Muscle layer of duodenum (tissue), 2 donors: Measurements from ENCODE around the gene GAN.
A peak's percentile ranks its signal among the peaks of the same experiment; 100 is the strongest.

Experiments used
- H3K27ac ChIP-seq: one replicate; pipeline ENCODE4 v1.7.0; 2013; ENCODE audit warnings: mild to moderate bottlenecking, low read length
- H3K27me3 ChIP-seq: one replicate; pipeline ENCODE4 v1.7.0; 2013; ENCODE audit warnings: low read depth, mild to moderate bottlenecking, control low read depth, low read length
- H3K36me3 ChIP-seq, 2 donors: one replicate each; pipeline ENCODE4 v1.7.0; 2013; ENCODE audit warnings: low read length in 2 of 2, control low read depth in 1 of 2, mild to moderate bottlenecking in 1 of 2; ENCODE audit not compliant: insufficient read depth in 2 of 2, control insufficient read depth in 1 of 2
- H3K4me1 ChIP-seq, 2 donors: one replicate each; pipeline ENCODE4 v1.7.0; 2013; ENCODE audit warnings: low read length in 2 of 2, mild to moderate bottlenecking in 2 of 2, control low read depth in 1 of 2, moderate library complexity in 1 of 2; ENCODE audit not compliant: insufficient read depth in 2 of 2, control insufficient read depth in 1 of 2
- H3K4me3 ChIP-seq, 2 donors: one replicate each; pipeline ENCODE4 v1.7.0; 2013; ENCODE audit warnings: low read length in 2 of 2, low read depth in 1 of 2, mild to moderate bottlenecking in 1 of 2
- H3K9me3 ChIP-seq, 2 donors: one replicate each; pipeline ENCODE4 v1.7.0; 2013; ENCODE audit warnings: low read length in 2 of 2, control low read depth in 1 of 2, mild to moderate bottlenecking in 1 of 2; ENCODE audit not compliant: control insufficient read depth in 1 of 2
- donor health status: healthy.

The GAN gene

GRCh38 chr16:81385031-81385756 is 70.4 kb downstream of the GAN start:
- peaks cover 4 to 5% of the 10 kb centered on the region in 2 donors for H3K36me3 ChIP-seq
- no peaks in the 10 kb centered on the region for H3K9me3 ChIP-seq
- no peaks in the 10 kb centered on the region for H3K27me3 ChIP-seq
- peak overlapping the region; percentile 74 for H3K27ac ChIP-seq
- H3K4me1 ChIP-seq, result peaks cover 0 to 15% of the 10 kb centered on the region in 2 donors
- no peak overlapping the region for H3K4me3 ChIP-seq

- H3K36me3 ChIP-seq, result peaks cover 5 to 7% of the 10 kb centered on the region in 2 donors
- peaks cover 0 to 15% of the 10 kb centered on the region in 2 donors for H3K4me1 ChIP-seq
- H3K27ac ChIP-seq, result no peak overlapping the region
- H3K4me3 ChIP-seq, result no peak overlapping the region
- H3K9me3 ChIP-seq, result no peaks in the 10 kb centered on the region
- H3K27me3 ChIP-seq, result no peaks in the 10 kb centered on the region
Observed at GRCh38 chr16:81388357-81388756, 73.6 kb downstream of the GAN start.

- peaks cover 5 to 7% of the 10 kb centered on the region in 2 donors for H3K36me3 ChIP-seq
- no peaks in the 10 kb centered on the region for H3K27me3 ChIP-seq
- H3K27ac ChIP-seq, result no peak overlapping the region
- H3K4me1 ChIP-seq, result no peaks in the 10 kb centered on the region
- H3K9me3 ChIP-seq, result no peaks in the 10 kb centered on the region
- H3K4me3 ChIP-seq, result no peak overlapping the region
Observed at GRCh38 chr16:81390840-81391239, 76.1 kb downstream of the GAN start.

- Histone ChIP-seq H3K4me1 (no peaks in the 10 kb centered on the region), H3K27ac (no peak overlapping the region), H3K9me3 (no peaks in the 10 kb centered on the region), H3K27me3 (no peaks in the 10 kb centered on the region), H3K4me3 (no peak overlapping the region), H3K36me3 (peaks cover 5 to 7% of the 10 kb centered on the region in 2 donors)
Observed at GRCh38 chr16:81392011-81392410, 77.2 kb downstream of the GAN start.

- H3K4me3 ChIP-seq, result no peak overlapping the region
- H3K9me3 ChIP-seq, result no peaks in the 10 kb centered on the region
- H3K27ac ChIP-seq, result no peak overlapping the region
- peaks cover 2 to 7% of the 10 kb centered on the region in 2 donors for H3K36me3 ChIP-seq
- H3K27me3 ChIP-seq, result no peaks in the 10 kb centered on the region
- H3K4me1 ChIP-seq, result no peaks in the 10 kb centered on the region
Observed at GRCh38 chr16:81394416-81394815, 79.7 kb downstream of the GAN start.

- Histone ChIP-seq H3K4me1 (no peaks in the 10 kb centered on the region), H3K27ac (no peak overlapping the region), H3K4me3 (no peak overlapping the region), H3K9me3 (no peaks in the 10 kb centered on the region), H3K27me3 (no peaks in the 10 kb centered on the region), H3K36me3 (peaks cover 0 to 3% of the 10 kb centered on the region in 2 donors)
Observed at GRCh38 chr16:81394966-81395655, 80.3 kb downstream of the GAN start.

GRCh38 chr16:81397058-81397878 is 82.5 kb downstream of the GAN start:
- no peak overlapping the region for H3K27ac ChIP-seq
- H3K36me3 ChIP-seq, result no peaks in the 10 kb centered on the region
- H3K4me1 ChIP-seq, result no peaks in the 10 kb centered on the region
- H3K9me3 ChIP-seq, result no peaks in the 10 kb centered on the region
- no peaks in the 10 kb centered on the region for H3K27me3 ChIP-seq
- no peak overlapping the region for H3K4me3 ChIP-seq

- Histone ChIP-seq H3K4me1 (no peaks in the 10 kb centered on the region), H3K27me3 (no peaks in the 10 kb centered on the region), H3K4me3 (no peak overlapping the region), H3K36me3 (no peaks in the 10 kb centered on the region), H3K9me3 (no peaks in the 10 kb centered on the region), H3K27ac (no peak overlapping the region)
Observed at GRCh38 chr16:81397879-81398520, 83.2 kb downstream of the GAN start.

- Histone ChIP-seq H3K9me3 (no peaks in the 10 kb centered on the region), H3K4me3 (no peak overlapping the region), H3K36me3 (no peaks in the 10 kb centered on the region), H3K4me1 (peaks cover 0 to 4% of the 10 kb centered on the region in 2 donors), H3K27ac (no peak overlapping the region), H3K27me3 (no peaks in the 10 kb centered on the region)
Observed at GRCh38 chr16:81399909-81400308, 85.1 kb downstream of the GAN start.

- Histone ChIP-seq H3K9me3 (no peaks in the 10 kb centered on the region), H3K27me3 (no peaks in the 10 kb centered on the region), H3K36me3 (no peaks in the 10 kb centered on the region), H3K4me3 (no peak overlapping the region), H3K4me1 (peaks cover 0 to 4% of the 10 kb centered on the region in 2 donors), H3K27ac (no peak overlapping the region)
Observed at GRCh38 chr16:81401035-81401950, 86.5 kb downstream of the GAN start.
